H9 (cell line): Measurements from ENCODE around the gene CFAP97. TPM values are rescaled to one million over a fixed set of nuclear protein-coding genes. Genes with fewer than 3 reads are reported as not detected.
A peak's percentile ranks its signal among the peaks of the same experiment; 100 is the strongest.

Experiments
- DNase-seq: peaks from one replicate; pipeline ENCODE4 v3.0.0-alpha.2; 2017
- H2AFZ ChIP-seq: one replicate; pipeline ENCODE4 v1.6.1; 2013; ENCODE audit warnings: mild to moderate bottlenecking, low read length, control low read depth, moderate library complexity
- H2AK5ac ChIP-seq: 2 replicates; pipeline ENCODE4 v1.6.1; 2013; ENCODE audit warnings: low read length, control low read depth, mixed read lengths; ENCODE audit not compliant: insufficient read length
- H2BK120ac ChIP-seq: one replicate; pipeline ENCODE4 v1.6.1; 2013; ENCODE audit warnings: low read depth, mild to moderate bottlenecking, low read length, control low read depth, inconsistent platforms; ENCODE audit not compliant: poor library complexity, severe bottlenecking
- H2BK12ac ChIP-seq: 2 replicates; pipeline ENCODE4 v1.6.1; 2013; ENCODE audit warnings: low read length, control low read depth, mixed read lengths, low read depth; ENCODE audit not compliant: insufficient read length
- H2BK15ac ChIP-seq: 2 replicates; pipeline ENCODE4 v1.6.1; 2013; ENCODE audit warnings: low read depth, low read length, control low read depth
- H2BK20ac ChIP-seq: one replicate; pipeline ENCODE4 v1.6.1; 2013; ENCODE audit warnings: low read depth, mild to moderate bottlenecking, low read length, control low read depth, inconsistent platforms; ENCODE audit not compliant: poor library complexity, severe bottlenecking
- H2BK5ac ChIP-seq: 2 replicates; pipeline ENCODE4 v1.6.1; 2013; ENCODE audit warnings: low read length, control low read depth, mixed read lengths; ENCODE audit not compliant: insufficient read length
- H3K14ac ChIP-seq: 2 replicates; pipeline ENCODE4 v1.6.1; 2013; ENCODE audit warnings: low read length, control low read depth; ENCODE audit not compliant: insufficient read depth
- H3K18ac ChIP-seq: 2 replicates; pipeline ENCODE4 v1.6.1; 2013; ENCODE audit warnings: low read depth, mild to moderate bottlenecking, mixed read lengths, low read length, control low read depth; ENCODE audit not compliant: insufficient read length
- H3K23ac ChIP-seq: 2 replicates; pipeline ENCODE4 v1.6.1; 2013; ENCODE audit warnings: low read length, control low read depth, mixed read lengths, low read depth; ENCODE audit not compliant: insufficient read length
- H3K23me2 ChIP-seq: 2 replicates; pipeline ENCODE4 v1.6.1; 2013; ENCODE audit warnings: low read depth, mild to moderate bottlenecking, mixed read lengths, low read length, control low read depth; ENCODE audit not compliant: insufficient read length, poor library complexity, severe bottlenecking
- H3K27ac ChIP-seq: 2 replicates; pipeline ENCODE4 v1.5.1; 2013; ENCODE audit warnings: low read length, control low read depth, mixed read lengths, low read depth; ENCODE audit not compliant: insufficient read length
- H3K27me3 ChIP-seq: 2 replicates; pipeline ENCODE4 v1.6.1; 2013; ENCODE audit warnings: low read length, control low read depth, inconsistent platforms; ENCODE audit not compliant: insufficient read depth
- H3K4ac ChIP-seq: 2 replicates; pipeline ENCODE4 v1.6.1; 2013; ENCODE audit warnings: low read depth, mild to moderate bottlenecking, control low read depth, inconsistent platforms, low read length, moderate library complexity
- H3K4me1 ChIP-seq: 2 replicates; pipeline ENCODE4 v1.6.1; 2013; ENCODE audit warnings: low read length, control low read depth, inconsistent platforms; ENCODE audit not compliant: insufficient read depth
- H3K4me2 ChIP-seq: 2 replicates; pipeline ENCODE4 v1.6.1; 2013; ENCODE audit warnings: low read length, control low read depth, mixed read lengths; ENCODE audit not compliant: insufficient read length, insufficient read depth
- H3K56ac ChIP-seq: 2 replicates; pipeline ENCODE4 v1.6.1; 2013; ENCODE audit warnings: low read depth, mild to moderate bottlenecking, mixed read lengths, low read length, control low read depth; ENCODE audit not compliant: insufficient read length
- H3K79me1 ChIP-seq: 2 replicates; pipeline ENCODE4 v1.6.1; 2013; ENCODE audit warnings: low read depth, mild to moderate bottlenecking, moderate library complexity, low read length, control low read depth, inconsistent platforms; ENCODE audit not compliant: insufficient read depth, poor library complexity, severe bottlenecking
- H3K79me2 ChIP-seq: 2 replicates; pipeline ENCODE4 v1.6.1; 2013; ENCODE audit warnings: low read length, control low read depth, inconsistent platforms; ENCODE audit not compliant: insufficient read depth
- H3K9ac ChIP-seq: 2 replicates; pipeline ENCODE4 v1.6.1; 2013; ENCODE audit warnings: low read length, control low read depth, mixed read lengths; ENCODE audit not compliant: insufficient read length; ENCODE audit errors: extremely low read depth
- H3K9me3 ChIP-seq: one replicate; pipeline ENCODE4 v1.6.1; 2013; ENCODE audit warnings: low read depth, low read length, inconsistent platforms; ENCODE audit not compliant: control insufficient read depth
- H3T11ph ChIP-seq: one replicate; pipeline ENCODE4 v1.6.1; 2013; ENCODE audit warnings: mild to moderate bottlenecking, low read length, control low read depth, inconsistent platforms
- H4K20me1 ChIP-seq: one replicate; pipeline ENCODE4 v1.6.1; 2013; ENCODE audit not compliant: control insufficient read depth, insufficient read length, insufficient read depth
- H4K5ac ChIP-seq: 2 replicates; pipeline ENCODE4 v1.6.1; 2013; ENCODE audit warnings: low read depth, mild to moderate bottlenecking, mixed read lengths, low read length, control low read depth; ENCODE audit not compliant: insufficient read length
- H4K8ac ChIP-seq: replicated peaks from 2 replicates; pipeline ENCODE4 v1.6.1; 2013; ENCODE audit warnings: low read length, control low read depth, mixed read lengths, low read depth; ENCODE audit not compliant: insufficient read length
- H4K91ac ChIP-seq: 2 replicates; pipeline ENCODE4 v1.6.1; 2013; ENCODE audit warnings: low read depth, mild to moderate bottlenecking, moderate library complexity, mixed read lengths, low read length, control low read depth; ENCODE audit not compliant: insufficient read length
- H3K27ac Mint-ChIP-seq, 3 experiments: 2 replicates in 2 of 3; 3 replicates in 1 of 3; pipeline ENCODE4 v1.8.0; 2020 to 2021; ENCODE audit warnings: mixed read lengths in 3 of 3, mild to moderate bottlenecking in 1 of 3, moderate library complexity in 1 of 3
- H3K27me3 Mint-ChIP-seq: 2 replicates; pipeline ENCODE4 v1.8.0; 2021; ENCODE audit warnings: low read depth, mild to moderate bottlenecking, moderate library complexity, mixed read lengths
- H3K36me3 Mint-ChIP-seq, 3 experiments: 2 replicates in 2 of 3; 3 replicates in 1 of 3; pipeline ENCODE4 v1.8.0; 2020 to 2021; ENCODE audit warnings: low read depth in 3 of 3, mixed read lengths in 3 of 3; ENCODE audit not compliant: insufficient read depth in 1 of 3
- H3K4me1 Mint-ChIP-seq, 2 experiments: 2 replicates each; pipeline ENCODE4 v1.8.0; 2020; ENCODE audit warnings: mixed read lengths in 2 of 2
- H3K4me3 Mint-ChIP-seq, 2 experiments: 2 replicates in 1 of 2; 3 replicates in 1 of 2; pipeline ENCODE4 v1.8.0; 2020 to 2021; ENCODE audit warnings: mild to moderate bottlenecking in 2 of 2, mixed read lengths in 2 of 2, moderate library complexity in 1 of 2
- H3K9me3 Mint-ChIP-seq, 2 experiments: 2 replicates in 1 of 2; 3 replicates in 1 of 2; pipeline ENCODE4 v1.8.0; 2020; ENCODE audit warnings: mild to moderate bottlenecking in 2 of 2, mixed read lengths in 2 of 2, moderate library complexity in 1 of 2
- WGBS: extraction: QIAGEN DNeasy Blood & Tissue Kit; methylation state at CpG from one replicate; pipeline ENCODE4 v1.1.7; 2013; ENCODE audit warnings: missing lambda C conversion rate, low lambda C conversion rate, mixed read lengths; ENCODE audit not compliant: insufficient read length; ENCODE audit errors: extremely low coverage; 5-methylcytosine and 5-hydroxymethylcytosine counted together
- total RNA-seq: library from RNA; stranded (reverse); gene quantifications from 2 replicates; pipeline ENCODE4 v1.2.1, GENCODE V29; 2021
- TF ChIP-seq, protein P1 (sequence below): fragments of 200-600 bp; sonication (generic); conservative IDR thresholded peaks from 3 replicates; pipeline ENCODE4 v1.8.0; 2021; ENCODE audit warnings: antibody characterized with exemption, mild to moderate bottlenecking

Gene CFAP97
- total RNA-seq, 1 experiment from 2014 or later: 39.3 TPM

DNA sequence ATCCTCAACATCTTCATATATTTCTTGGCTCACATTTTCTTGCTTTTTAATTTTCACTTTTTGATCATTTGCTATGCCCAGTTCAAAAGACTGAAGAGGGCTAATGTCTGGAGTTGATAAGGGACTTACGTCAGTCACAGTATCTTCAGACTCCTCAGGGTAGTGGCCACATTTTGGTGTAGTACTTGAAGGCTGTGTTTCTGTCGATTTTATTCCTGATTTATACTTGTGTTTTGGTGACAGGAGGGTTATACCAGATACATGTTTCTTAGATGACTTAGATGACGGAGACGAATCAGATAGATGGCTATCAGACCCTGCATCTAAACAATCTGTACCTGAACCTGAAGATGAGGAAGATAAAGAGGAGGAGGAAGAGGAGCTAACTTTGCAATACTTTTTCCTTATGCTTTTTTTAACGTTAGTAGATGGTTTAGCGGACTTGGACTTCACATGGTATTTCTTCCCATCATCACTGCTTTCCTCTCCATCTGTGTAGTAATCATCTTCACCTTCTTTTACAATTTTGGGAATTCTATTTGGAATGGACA lies 13.4 kb downstream of the CFAP97 start:
- Histone ChIP-seq H3K4ac (no peak overlapping the region), H3K56ac (no peak overlapping the region), H3K79me1 (peaks cover 4% of the 10 kb centered on the region), H3K14ac (no peak overlapping the region), H3K9me3 (no peaks in the 10 kb centered on the region), H3K9ac (no peak overlapping the region), H3K79me2 (no peaks in the 10 kb centered on the region; the same call in 1 of the 2 replicates), H4K20me1 (no peaks in the 10 kb centered on the region), H2AFZ (no peak overlapping the region), H3K4me2 (no peak overlapping the region), H3K27ac (no peak overlapping the region), H3T11ph (no peak overlapping the region), H2BK20ac (no peak overlapping the region), H3K23ac (no peak overlapping the region), H3K23me2 (no peaks in the 10 kb centered on the region), H4K5ac (no peak overlapping the region), H3K18ac (no peak overlapping the region), H3K27me3 (no peaks in the 10 kb centered on the region), H2BK5ac (no peak overlapping the region), H2BK12ac (no peak overlapping the region), H2BK15ac (no peak overlapping the region), H3K4me1 (peaks cover 4% of the 10 kb centered on the region; the same call in 1 of the 2 replicates), H2BK120ac (no peak overlapping the region), H4K8ac (no peak overlapping the region), H2AK5ac (no peak overlapping the region), H4K91ac (no peak overlapping the region)
- DNase-seq: no peak
- Mint-ChIP-seq H3K4me3 (no peak overlapping the region), H3K4me1 (peaks cover 9 to 10% of the 10 kb centered on the region in 2 experiments), H3K36me3 (peaks cover 3 to 29% (median 21%) of the 10 kb centered on the region in 3 experiments; a peak in 5 of 7 replicates), H3K9me3 (no peaks in the 10 kb centered on the region), H3K27me3 (no peaks in the 10 kb centered on the region), H3K27ac (peak overlapping the region in 1 of 3 experiments; percentile 22; a peak in 2 of 7 replicates)
- TF ChIP-seq, protein P1, sequence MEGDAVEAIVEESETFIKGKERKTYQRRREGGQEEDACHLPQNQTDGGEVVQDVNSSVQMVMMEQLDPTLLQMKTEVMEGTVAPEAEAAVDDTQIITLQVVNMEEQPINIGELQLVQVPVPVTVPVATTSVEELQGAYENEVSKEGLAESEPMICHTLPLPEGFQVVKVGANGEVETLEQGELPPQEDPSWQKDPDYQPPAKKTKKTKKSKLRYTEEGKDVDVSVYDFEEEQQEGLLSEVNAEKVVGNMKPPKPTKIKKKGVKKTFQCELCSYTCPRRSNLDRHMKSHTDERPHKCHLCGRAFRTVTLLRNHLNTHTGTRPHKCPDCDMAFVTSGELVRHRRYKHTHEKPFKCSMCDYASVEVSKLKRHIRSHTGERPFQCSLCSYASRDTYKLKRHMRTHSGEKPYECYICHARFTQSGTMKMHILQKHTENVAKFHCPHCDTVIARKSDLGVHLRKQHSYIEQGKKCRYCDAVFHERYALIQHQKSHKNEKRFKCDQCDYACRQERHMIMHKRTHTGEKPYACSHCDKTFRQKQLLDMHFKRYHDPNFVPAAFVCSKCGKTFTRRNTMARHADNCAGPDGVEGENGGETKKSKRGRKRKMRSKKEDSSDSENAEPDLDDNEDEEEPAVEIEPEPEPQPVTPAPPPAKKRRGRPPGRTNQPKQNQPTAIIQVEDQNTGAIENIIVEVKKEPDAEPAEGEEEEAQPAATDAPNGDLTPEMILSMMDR: no peak
- WGBS: no CpG with 5 or more reads among the region's 6 CpGs
